Activated T-cell treated with anti-CD3 and anti-CD28 coated beads, Interleukin-2, amount 50 U/mL, for 24 hours (primary cell): ENCODE measurements around the gene EFNB1.

Experiments used
- DNase-seq: peaks from one replicate; pipeline ENCODE4 v3.0.0-alpha.2; 2020
- H3K27ac Mint-ChIP-seq: 2 replicates; pipeline ENCODE4 v1.8.0; 2020; ENCODE audit warnings: mild to moderate bottlenecking, mixed read lengths
- H3K27me3 Mint-ChIP-seq: 2 replicates; pipeline ENCODE4 v1.8.0; 2020; ENCODE audit warnings: mixed read lengths
- H3K36me3 Mint-ChIP-seq: 2 replicates; pipeline ENCODE4 v1.8.0; 2020; ENCODE audit warnings: low read depth, mixed read lengths
- H3K4me1 Mint-ChIP-seq: 2 replicates; pipeline ENCODE4 v1.8.0; 2020; ENCODE audit warnings: low read depth, mixed read lengths
- H3K4me3 Mint-ChIP-seq: 2 replicates; pipeline ENCODE4 v1.8.0; 2020; ENCODE audit warnings: mild to moderate bottlenecking, moderate library complexity, mixed read lengths
- H3K9me3 Mint-ChIP-seq: 2 replicates; pipeline ENCODE4 v1.8.0; 2020; ENCODE audit warnings: mixed read lengths

The EFNB1 gene

GRCh38 chrX:68844581-68844980 lies 15.8 kb downstream of the EFNB1 start:
- DNase-seq, result no peak
- H3K27ac Mint-ChIP-seq, result no peak overlapping the region
- H3K9me3 Mint-ChIP-seq, result no peaks in the 10 kb centered on the region
- H3K4me1 Mint-ChIP-seq, result no peaks in the 10 kb centered on the region
- peaks cover 6% of the 10 kb centered on the region for H3K27me3 Mint-ChIP-seq
- H3K4me3 Mint-ChIP-seq, result no peak overlapping the region
- H3K36me3 Mint-ChIP-seq, result peaks cover 14% of the 10 kb centered on the region

GRCh38 chrX:68846536-68846935 lies 17.7 kb downstream of the EFNB1 start:
- Mint-ChIP-seq H3K36me3 (no peaks in the 10 kb centered on the region), H3K4me3 (no peak overlapping the region), H3K9me3 (no peaks in the 10 kb centered on the region), H3K27me3 (peaks cover 12% of the 10 kb centered on the region), H3K4me1 (no peaks in the 10 kb centered on the region), H3K27ac (no peak overlapping the region)
- DNase-seq, result no peak

- Mint-ChIP-seq H3K4me3 (no peak overlapping the region), H3K27ac (no peak overlapping the region), H3K27me3 (peaks cover 18% of the 10 kb centered on the region), H3K4me1 (no peaks in the 10 kb centered on the region), H3K9me3 (no peaks in the 10 kb centered on the region), H3K36me3 (no peaks in the 10 kb centered on the region)
- DNase-seq, result no peak
Measured at GRCh38 chrX:68847172-68847571, 18.4 kb downstream of the EFNB1 start.

- no peaks in the 10 kb centered on the region for H3K36me3 Mint-ChIP-seq
- no peaks in the 10 kb centered on the region for H3K9me3 Mint-ChIP-seq
- H3K27ac Mint-ChIP-seq, result no peak overlapping the region
- H3K27me3 Mint-ChIP-seq, result peaks cover 23% of the 10 kb centered on the region
- no peak overlapping the region for H3K4me3 Mint-ChIP-seq
- no peaks in the 10 kb centered on the region for H3K4me1 Mint-ChIP-seq
- no peak for DNase-seq
Measured at GRCh38 chrX:68848189-68848940, 19.5 kb downstream of the EFNB1 start.

GRCh38 chrX:68851082-68851481 lies 22.3 kb downstream of the EFNB1 start:
- no peaks in the 10 kb centered on the region for H3K36me3 Mint-ChIP-seq
- no peak for DNase-seq
- H3K27me3 Mint-ChIP-seq, result peaks cover 24% of the 10 kb centered on the region
- H3K27ac Mint-ChIP-seq, result no peak overlapping the region
- no peak overlapping the region for H3K4me3 Mint-ChIP-seq
- H3K9me3 Mint-ChIP-seq, result no peaks in the 10 kb centered on the region
- H3K4me1 Mint-ChIP-seq, result no peaks in the 10 kb centered on the region

- H3K4me3 Mint-ChIP-seq, result no peak overlapping the region
- H3K9me3 Mint-ChIP-seq, result no peaks in the 10 kb centered on the region
- DNase-seq, result no peak
- H3K4me1 Mint-ChIP-seq, result no peaks in the 10 kb centered on the region
- H3K27ac Mint-ChIP-seq, result no peak overlapping the region
- peaks cover 23% of the 10 kb centered on the region for H3K27me3 Mint-ChIP-seq
- H3K36me3 Mint-ChIP-seq, result no peaks in the 10 kb centered on the region
Measured at GRCh38 chrX:68852046-68852445, 23.2 kb downstream of the EFNB1 start.

- Mint-ChIP-seq H3K4me1 (no peaks in the 10 kb centered on the region), H3K27ac (no peak overlapping the region), H3K27me3 (peaks cover 35% of the 10 kb centered on the region), H3K9me3 (no peaks in the 10 kb centered on the region), H3K36me3 (no peaks in the 10 kb centered on the region), H3K4me3 (no peak overlapping the region)
- DNase-seq, result no peak
Measured at GRCh38 chrX:68853665-68854251, 24.9 kb downstream of the EFNB1 start.

GRCh38 chrX:68865300-68865699 lies 36.5 kb downstream of the EFNB1 start:
- Mint-ChIP-seq H3K27ac (no peak overlapping the region), H3K36me3 (no peaks in the 10 kb centered on the region), H3K4me3 (no peak overlapping the region), H3K9me3 (no peaks in the 10 kb centered on the region), H3K27me3 (peaks cover 19% of the 10 kb centered on the region), H3K4me1 (peaks cover 12% of the 10 kb centered on the region)
- no peak for DNase-seq

GRCh38 chrX:68865926-68866325 lies 37.1 kb downstream of the EFNB1 start:
- no peak for DNase-seq
- Mint-ChIP-seq H3K4me3 (no peak overlapping the region), H3K4me1 (peaks cover 12% of the 10 kb centered on the region), H3K27ac (no peak overlapping the region), H3K27me3 (peaks cover 20% of the 10 kb centered on the region), H3K36me3 (no peaks in the 10 kb centered on the region), H3K9me3 (no peaks in the 10 kb centered on the region)

- no peak for DNase-seq
- Mint-ChIP-seq H3K4me3 (no peak overlapping the region), H3K4me1 (peaks cover 12% of the 10 kb centered on the region), H3K27ac (no peak overlapping the region), H3K27me3 (peaks cover 24% of the 10 kb centered on the region), H3K36me3 (no peaks in the 10 kb centered on the region), H3K9me3 (no peaks in the 10 kb centered on the region)
Measured at GRCh38 chrX:68867458-68868112, 38.8 kb downstream of the EFNB1 start.

- H3K4me3 Mint-ChIP-seq, result no peak overlapping the region
- no peaks in the 10 kb centered on the region for H3K9me3 Mint-ChIP-seq
- H3K27me3 Mint-ChIP-seq, result peaks cover 23% of the 10 kb centered on the region
- H3K27ac Mint-ChIP-seq, result no peak overlapping the region
- H3K36me3 Mint-ChIP-seq, result no peaks in the 10 kb centered on the region
- no peak for DNase-seq
- peaks cover 12% of the 10 kb centered on the region for H3K4me1 Mint-ChIP-seq
Measured at GRCh38 chrX:68868316-68868715, 39.5 kb downstream of the EFNB1 start.

- Mint-ChIP-seq H3K36me3 (no peaks in the 10 kb centered on the region), H3K9me3 (no peaks in the 10 kb centered on the region), H3K4me1 (peaks cover 12% of the 10 kb centered on the region), H3K27me3 (peaks cover 27% of the 10 kb centered on the region), H3K27ac (peak overlapping the region; percentile 1), H3K4me3 (no peak overlapping the region)
- DNase-seq, result no peak
Measured at GRCh38 chrX:68868902-68869800, 40.3 kb downstream of the EFNB1 start.

- Mint-ChIP-seq H3K4me1 (peaks cover 12% of the 10 kb centered on the region), H3K27me3 (peaks cover 39% of the 10 kb centered on the region), H3K27ac (no peak overlapping the region), H3K9me3 (no peaks in the 10 kb centered on the region), H3K4me3 (no peak overlapping the region), H3K36me3 (no peaks in the 10 kb centered on the region)
- no peak for DNase-seq
Measured at GRCh38 chrX:68870357-68870756, 41.5 kb downstream of the EFNB1 start.

- H3K4me1 Mint-ChIP-seq, result peaks cover 12% of the 10 kb centered on the region
- H3K4me3 Mint-ChIP-seq, result no peak overlapping the region
- H3K9me3 Mint-ChIP-seq, result no peaks in the 10 kb centered on the region
- peaks cover 33% of the 10 kb centered on the region for H3K27me3 Mint-ChIP-seq
- no peaks in the 10 kb centered on the region for H3K36me3 Mint-ChIP-seq
- DNase-seq, result no peak
- no peak overlapping the region for H3K27ac Mint-ChIP-seq
Measured at GRCh38 chrX:68872171-68872570, 43.4 kb downstream of the EFNB1 start.
